GM18505 (cell line): ENCODE data around the gene CAPN11.

ENCODE experiments used
- ATAC-seq: cut with Tn5 transposase; IDR thresholded peaks from one replicate; pipeline ENCODE4 v1.9.1; 2021; ENCODE audit not compliant: unreplicated experiment
- POLR2A ChIP-seq: IDR thresholded peaks from 4 replicates; pipeline ENCODE4 v1.6.1; 2011; ENCODE audit warnings: borderline replicate concordance; ENCODE audit not compliant: insufficient read depth, insufficient read length; ENCODE audit errors: extremely low read depth

The CAPN11 gene

GRCh38 chr6:44161997-44162338 is 3.3 kb downstream of the CAPN11 start:
- TF ChIP-seq POLR2A = no peak
- ATAC-seq = no peak

DNA sequence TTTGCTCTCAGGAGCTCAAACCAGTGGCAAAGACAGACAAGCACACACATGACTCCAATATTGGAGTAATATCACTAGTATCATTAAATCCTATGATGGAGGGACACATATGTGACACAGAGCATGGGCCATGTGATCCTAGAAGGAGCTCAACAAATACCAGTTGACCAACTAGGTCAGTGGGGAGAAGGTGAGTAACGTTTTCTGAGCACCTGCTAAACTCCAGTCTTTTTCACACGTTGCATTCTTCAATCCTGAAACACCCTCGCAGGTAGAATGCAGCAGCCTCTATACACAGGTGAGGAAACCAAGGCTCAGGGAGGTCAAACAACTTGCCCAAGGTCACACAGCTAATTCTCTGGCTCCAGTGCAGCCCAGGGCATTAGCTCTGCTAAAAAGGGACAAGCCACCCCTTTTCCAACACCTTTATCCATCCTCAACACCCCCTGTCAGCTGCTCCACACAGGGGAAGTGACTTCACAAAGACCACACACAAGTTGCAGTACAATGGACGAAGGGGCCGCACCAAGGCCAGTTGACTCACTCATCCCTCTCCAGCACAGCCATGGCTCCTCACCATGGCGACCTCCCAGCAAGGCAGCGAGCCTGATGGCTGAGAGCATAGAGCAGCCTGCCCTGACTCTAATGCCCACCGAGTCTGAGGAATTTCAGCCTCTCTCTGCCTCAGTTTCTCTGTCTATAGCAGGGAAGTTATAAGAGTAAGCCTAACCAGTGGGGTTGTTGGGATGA is 4.4 kb downstream of the CAPN11 start:
- no peak for TF ChIP-seq POLR2A
- ATAC-seq = no peak

DNA sequence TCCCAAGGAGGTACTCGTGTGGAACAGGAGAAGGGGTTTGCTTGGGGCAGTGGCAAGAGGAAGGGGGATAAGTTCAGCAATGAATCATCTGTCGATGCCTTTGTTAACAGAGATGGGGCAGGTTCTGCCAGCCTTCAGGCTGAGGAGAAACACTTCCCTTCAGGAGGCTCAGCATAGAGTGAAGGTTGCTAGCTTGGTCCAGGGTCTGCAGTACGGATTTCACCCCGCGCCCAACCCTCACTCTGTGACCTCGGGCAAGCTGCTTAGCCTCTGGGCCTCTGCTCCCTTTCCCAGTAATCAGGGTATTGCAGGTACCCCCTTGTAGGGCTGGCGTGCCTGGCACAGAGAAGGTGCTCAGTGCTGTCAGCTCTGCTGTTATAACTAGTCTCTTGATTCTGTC is 7.5 kb downstream of the CAPN11 start:
- no peak for TF ChIP-seq POLR2A
- ATAC-seq = no peak

GRCh38 chr6:44166591-44167184 is 8.1 kb downstream of the CAPN11 start:
- ATAC-seq = no peak
- TF ChIP-seq POLR2A = no peak

DNA sequence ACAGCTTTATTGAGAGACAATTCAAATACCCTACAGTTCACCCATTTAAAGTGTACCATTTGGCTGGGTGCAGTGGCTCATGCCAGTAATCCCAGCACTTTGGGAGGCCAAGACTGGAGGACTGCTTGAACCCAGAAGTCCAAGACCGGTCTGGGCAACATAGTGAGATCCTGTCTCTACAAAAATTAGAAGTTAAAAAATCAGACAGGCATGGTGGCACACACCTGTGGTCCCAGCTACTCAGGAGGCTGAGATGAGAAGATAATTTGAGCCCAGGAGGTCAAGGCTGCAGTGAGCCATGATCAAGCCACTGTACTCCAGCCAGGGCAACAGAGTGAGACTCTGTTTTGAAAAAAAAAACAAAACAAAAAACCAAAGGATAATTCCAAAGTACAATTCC is 8.9 kb downstream of the CAPN11 start:
- TF ChIP-seq POLR2A = no peak
- ATAC-seq = no peak

GRCh38 chr6:44169154-44169553 is 10.5 kb downstream of the CAPN11 start:
- no peak for TF ChIP-seq POLR2A
- ATAC-seq = no peak

- ATAC-seq = no peak
- TF ChIP-seq POLR2A = no peak
Observed at GRCh38 chr6:44169886-44170570, 11.4 kb downstream of the CAPN11 start.

DNA sequence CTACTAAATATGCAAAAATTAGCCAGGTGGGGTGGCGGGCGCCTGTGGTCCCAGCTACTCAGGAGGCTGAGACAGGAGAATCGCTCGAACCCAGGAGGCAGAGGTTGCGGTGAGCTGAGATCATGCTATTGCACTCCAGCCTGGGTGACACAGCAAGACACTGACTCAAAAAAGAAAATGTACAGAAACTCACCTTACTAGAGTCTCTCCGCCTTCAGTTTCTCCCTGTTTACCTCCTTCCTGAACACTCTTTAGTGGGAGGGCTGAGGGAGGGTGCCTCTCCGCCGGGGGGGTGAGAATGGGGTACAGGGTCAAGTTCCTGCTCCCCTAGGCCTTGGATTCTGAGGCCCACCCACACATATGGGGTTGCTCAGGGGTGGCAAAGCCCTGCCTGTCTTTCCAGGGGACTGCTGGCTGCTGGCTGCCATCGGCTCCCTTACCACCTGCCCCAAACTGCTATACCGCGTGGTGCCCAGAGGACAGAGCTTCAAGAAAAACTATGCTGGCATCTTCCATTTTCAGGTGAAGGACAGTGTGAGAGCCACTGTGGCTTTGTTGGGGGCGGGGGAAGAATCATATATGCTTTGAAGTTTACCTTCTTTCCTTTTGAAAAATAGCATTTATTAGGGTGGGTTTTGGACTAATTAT is 13.4 kb downstream of the CAPN11 start:
- ATAC-seq = no peak
- TF ChIP-seq POLR2A = no peak

DNA sequence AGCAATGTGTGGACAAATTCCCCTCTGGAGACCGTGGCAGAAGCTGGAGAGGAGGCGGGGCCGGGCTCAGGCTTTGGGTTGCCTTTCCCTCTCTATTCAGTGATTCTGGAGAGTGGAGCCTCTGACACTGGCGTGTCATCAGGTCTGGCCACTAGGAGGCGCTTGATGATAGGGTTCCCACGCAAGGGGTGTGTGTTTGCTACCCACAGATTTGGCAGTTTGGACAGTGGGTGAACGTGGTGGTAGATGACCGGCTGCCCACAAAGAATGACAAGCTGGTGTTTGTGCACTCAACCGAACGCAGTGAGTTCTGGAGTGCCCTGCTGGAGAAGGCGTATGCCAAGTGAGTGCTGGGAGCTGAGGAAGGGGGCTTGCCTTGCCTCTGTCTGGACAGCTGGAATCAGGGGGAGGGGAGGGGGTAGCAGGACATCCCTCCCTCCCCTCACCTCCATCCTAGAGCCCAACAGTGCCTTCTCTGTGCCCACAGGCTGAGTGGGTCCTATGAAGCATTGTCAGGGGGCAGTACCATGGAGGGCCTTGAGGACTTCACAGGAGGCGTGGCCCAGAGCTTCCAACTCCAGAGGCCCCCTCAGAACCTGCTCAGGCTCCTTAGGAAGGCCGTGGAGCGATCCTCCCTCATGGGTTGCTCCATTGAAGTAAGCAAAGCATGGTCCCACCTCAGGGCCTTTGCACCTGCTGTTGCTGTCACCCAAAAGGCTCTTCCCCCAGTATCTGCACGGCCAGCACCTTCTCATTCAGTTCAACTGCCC is 14.3 kb downstream of the CAPN11 start:
- TF ChIP-seq POLR2A = no peak
- ATAC-seq = no peak

- TF ChIP-seq POLR2A = no peak
- ATAC-seq = no peak
Observed at GRCh38 chr6:44176130-44176761, 17.6 kb downstream of the CAPN11 start.

DNA sequence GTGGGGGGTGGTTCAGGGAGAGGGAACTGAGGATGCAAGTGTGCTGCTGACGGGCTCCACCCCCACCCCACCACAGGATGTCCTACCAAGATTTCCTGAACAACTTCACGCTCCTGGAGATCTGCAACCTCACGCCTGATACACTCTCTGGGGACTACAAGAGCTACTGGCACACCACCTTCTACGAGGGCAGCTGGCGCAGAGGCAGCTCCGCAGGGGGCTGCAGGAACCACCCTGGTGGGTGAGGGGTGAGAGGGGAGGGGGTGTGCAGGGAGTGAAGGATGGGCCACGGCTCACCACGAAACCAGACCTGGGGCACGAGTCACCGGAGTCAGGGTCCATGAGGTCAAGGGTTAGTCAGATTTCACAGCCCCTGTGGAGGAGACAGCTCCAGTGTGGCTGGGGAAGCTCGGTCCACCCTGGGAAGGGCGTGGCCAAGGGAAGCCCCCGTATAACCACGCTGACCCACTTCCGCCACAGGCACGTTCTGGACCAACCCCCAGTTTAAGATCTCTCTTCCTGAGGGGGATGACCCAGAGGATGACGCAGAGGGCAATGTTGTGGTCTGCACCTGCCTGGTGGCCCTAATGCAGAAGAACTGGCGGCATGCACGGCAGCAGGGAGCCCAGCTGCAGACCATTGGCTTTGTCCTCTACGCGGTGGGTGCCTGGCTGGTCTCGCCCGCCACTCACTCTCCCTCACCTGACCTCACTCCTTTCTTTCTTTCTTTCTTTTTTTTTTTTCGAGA is 18.3 kb downstream of the CAPN11 start:
- ATAC-seq = no peak
- TF ChIP-seq POLR2A = no peak
